GM21447 (cell line): ENCODE measurements around the gene ST6GALNAC1.
"Not testable (repeated sequence)": the region's sequence is repeated elsewhere in the genome, so short reads cannot be mapped to it uniquely, and the experiment has no call there.

Source experiments
- ATAC-seq: cut with Tn5 transposase; IDR thresholded peaks from one replicate; pipeline ENCODE4 v1.9.1; 2021; ENCODE audit not compliant: unreplicated experiment

Gene ST6GALNAC1

DNA sequence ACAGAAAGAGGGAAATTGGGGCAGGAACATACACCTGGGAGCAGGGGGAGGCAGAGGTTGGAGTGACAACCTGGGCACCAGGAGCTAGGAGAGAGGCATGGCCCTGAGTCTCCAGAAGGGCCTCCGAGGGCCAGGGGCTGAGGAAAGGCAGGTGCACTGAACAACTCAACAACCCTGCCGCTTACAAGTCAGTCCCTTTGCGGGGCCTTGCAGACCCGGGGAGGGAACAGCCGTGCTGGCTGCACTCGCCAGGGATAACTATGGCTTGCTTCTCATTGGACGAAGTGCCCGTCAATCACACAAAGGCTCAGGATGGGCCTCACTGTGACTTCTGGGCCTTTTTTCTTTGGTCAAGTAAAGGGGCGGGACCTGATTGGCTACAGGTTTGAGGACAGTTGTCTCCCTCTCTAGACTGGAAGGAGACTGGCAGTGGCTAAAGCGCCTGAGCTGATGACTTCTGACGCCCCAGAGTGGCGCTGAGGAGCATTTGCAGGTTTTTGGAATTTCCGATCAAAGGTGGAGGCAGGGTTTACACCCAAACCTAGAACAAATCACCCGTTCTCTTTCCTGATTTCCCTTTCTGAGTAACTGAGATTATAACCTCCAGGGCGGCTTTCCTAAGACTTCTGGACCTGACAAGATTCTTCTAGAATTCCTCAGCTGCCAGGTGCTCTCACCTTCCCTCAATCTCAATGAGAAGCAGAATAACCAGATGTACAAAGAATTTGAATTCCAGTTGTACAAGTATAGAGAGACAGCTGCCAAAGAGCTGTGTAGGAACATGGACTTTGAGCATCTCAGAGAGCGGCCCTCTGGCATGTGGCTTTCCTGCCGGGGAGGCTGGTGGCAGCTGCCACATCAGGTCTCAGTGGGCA lies 30.3 kb downstream of the ST6GALNAC1 start:
- no peak for ATAC-seq

DNA sequence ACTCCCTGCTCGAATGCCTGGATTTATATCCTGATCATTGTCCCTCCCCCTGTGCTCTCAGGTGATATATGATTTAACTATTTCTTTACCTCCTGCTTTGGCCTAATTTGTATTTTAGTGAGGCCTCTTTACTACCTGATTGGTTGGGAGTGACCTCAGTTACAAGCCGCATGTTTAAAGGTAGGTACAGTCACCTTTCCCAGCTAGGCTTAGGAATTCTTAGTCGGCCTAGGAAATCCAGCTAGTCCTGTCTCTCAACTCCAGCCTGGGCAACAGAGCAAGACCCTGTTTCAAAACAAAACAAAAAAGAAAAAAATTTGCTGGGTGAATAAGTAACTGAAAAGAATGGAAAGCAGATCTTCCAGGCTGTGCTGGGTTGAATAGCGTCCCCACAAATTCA lies 31.1 kb downstream of the ST6GALNAC1 start:
- no peak for ATAC-seq

DNA sequence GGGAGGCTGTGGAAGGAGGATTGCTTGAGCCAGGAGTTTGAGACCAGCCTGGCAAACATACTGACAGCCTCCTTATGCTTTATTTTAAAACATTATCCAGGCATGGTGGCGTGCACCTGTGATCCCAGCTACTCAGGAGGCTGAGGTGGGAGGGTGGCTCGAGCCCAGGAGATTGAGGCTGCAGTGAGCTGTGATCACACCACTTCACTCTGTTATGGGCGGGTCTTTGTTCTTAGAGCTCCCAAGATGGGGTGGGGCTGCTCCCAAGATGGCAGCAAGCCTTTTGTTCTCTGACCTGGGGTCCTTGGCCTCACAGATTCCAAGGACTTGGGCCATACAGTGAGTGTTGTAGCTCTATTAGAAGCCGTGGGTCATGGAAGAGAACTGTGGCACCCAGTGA lies 31.8 kb downstream of the ST6GALNAC1 start:
- no peak for ATAC-seq

DNA sequence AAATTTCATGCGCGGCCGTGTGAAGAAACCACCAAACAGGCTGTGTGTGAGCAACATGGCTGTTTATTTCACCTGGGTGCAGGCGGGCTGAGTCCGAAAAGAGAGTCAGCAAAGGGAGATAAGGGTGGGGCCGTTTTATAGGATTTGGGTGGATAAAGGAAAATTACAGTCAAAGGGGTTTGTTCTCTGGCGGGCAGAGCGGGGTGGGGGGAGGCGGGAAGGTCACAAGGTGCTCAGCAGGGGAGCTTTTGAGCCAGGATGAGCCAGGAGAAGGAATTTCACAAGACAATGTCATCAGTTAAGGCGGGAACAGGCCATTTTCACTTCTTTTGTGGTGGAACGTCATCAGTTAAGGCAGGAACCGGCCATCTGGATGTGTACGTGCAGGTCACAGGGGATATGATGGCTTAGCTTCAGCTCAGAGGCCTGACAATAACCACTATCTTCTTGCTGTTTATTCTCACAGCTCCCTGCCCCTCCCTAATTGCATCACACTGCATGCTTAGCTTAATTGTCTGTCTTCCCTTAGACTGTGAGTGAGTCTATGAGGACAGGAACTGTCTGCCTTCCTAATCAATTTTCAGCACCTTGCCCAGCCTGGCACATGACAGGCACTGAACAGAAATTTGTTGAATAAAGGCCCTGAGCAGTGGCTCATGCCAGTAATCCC lies 32.3 kb downstream of the ST6GALNAC1 start:
- not testable (repeated sequence) for ATAC-seq

DNA sequence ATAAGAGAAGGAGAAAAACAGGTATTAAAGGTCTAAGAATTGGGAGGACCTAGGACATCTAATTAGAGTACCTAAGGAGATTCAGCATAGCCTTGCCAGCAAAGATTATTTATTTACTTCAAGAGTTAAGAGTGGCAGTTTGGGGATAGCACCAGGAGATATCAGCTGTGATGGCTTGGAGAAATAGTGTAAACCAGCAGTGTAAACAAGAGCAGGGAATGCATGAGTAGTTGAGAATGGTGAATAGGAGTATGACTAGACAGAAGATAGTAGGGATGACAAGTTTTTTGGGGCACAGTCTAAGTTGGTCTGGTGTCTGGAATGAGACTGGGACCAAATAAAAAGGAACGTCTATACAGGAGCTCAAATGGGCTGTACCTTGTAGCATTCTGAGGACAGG lies 36.9 kb downstream of the ST6GALNAC1 start:
- not testable (repeated sequence) for ATAC-seq

DNA sequence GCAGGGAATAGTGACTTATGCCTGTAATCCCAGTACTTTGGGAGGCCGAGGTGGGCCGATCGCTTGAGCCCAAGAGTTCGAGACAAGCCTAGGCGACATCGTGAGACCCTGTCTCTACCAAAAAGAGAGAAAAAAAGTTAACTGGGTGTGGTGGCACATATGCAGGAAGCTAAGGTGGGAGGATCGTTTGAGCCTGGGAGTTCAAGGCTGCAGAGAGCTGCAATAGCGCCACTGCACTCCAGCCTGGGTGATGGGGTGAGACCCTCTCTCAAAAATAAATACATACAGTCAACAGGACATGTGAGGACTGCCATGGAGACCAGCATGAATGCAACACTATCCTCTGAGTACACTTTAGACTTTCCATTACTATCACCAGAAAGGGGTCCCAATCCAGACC lies 42.5 kb downstream of the ST6GALNAC1 start:
- no peak for ATAC-seq

DNA sequence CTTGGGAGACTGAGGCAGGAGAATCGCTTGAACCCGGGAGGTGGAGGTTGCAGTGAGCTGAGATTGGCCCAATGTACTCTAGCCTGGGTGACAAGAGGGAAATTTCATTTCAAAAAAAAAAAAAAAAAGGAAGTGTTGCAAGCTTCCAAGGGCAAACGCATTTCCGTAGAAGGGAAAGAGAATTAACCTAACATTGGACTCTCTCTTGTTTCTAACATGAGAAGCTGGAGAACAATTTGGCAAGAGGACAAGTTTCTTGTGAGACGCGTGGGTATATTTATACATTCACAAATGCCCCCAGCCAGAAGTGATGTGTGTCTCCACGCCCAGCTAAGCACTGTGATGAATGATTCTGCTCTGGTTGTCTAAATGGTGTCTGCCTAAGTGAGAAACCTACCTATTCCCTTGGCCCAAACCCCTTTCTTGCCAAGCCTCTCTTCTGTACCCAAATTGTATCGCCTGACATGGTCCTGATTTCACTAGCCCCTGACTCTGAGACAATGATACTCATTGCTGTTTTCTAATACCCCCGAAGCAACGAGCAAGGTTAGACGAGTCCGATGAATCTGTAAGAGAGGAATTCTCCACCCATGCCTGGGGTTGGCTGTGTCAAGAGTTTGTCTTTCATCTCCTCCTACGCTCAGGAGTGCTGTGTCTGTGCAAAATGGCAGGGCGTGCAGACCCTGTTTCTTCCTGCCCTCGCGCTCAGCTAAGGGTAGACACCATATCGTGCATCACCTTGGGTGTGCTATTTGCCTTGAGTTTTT lies 43.7 kb downstream of the ST6GALNAC1 start:
- no peak for ATAC-seq

DNA sequence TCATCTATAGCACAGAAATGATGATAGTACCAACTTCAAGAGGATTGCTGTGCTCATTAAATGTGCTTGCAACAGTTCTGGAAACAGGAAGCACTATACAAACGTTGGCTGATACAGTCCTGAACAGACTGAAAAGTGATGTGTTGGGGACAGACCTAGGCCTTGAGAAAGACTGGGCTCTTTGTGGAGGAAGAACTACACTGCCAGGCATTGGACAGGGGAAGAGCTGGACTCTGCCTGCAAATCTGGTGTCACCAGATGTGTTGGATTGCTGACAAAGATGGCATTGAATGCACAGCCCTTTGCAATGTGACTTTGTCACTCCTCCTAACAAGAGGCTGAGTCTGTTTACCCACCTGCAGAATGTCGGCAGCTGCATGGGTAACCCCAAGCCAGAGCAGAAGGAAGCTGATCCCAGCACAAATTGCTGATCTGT lies 45.5 kb downstream of the ST6GALNAC1 start:
- no peak for ATAC-seq

DNA sequence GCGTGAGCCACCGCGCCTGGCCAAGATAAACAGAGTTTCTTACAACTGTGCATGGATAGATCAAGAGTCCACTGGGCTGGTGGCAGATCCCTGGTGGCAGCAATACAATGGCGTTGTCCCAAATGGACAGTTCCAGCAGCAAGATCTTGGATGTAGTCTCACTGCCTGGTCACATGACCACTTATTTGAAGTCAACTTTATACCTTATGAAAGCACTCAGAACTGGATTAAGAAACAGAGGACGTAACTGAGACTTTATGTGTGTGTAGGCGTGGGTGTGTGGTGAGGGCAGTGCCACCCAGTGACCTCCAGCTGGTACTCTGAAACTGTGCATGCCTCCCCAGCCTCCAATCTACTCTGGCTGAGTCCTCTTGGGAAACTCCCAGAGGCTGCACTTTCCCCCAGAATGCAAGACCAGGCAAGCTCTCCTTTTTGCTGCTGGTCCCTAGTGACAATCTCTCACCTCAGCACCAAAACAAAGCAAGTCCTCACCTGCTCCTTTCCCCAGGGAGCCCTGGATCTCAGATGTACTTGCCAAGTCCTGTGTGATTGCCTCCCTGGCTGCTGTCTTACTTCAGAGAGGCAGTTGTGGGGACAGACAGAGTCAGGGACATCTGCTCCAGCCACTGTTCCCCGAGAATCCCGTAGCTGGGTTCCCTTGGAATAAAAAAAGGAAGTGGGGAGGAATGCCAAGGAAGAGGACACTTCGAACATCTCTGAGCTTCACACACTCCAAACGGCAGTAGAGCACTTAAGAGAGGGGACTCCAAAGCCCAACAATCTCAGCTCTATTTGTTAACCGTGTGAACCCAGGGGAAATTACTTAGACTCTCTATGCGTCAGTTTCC lies 46.2 kb downstream of the ST6GALNAC1 start:
- ATAC-seq: no peak

DNA sequence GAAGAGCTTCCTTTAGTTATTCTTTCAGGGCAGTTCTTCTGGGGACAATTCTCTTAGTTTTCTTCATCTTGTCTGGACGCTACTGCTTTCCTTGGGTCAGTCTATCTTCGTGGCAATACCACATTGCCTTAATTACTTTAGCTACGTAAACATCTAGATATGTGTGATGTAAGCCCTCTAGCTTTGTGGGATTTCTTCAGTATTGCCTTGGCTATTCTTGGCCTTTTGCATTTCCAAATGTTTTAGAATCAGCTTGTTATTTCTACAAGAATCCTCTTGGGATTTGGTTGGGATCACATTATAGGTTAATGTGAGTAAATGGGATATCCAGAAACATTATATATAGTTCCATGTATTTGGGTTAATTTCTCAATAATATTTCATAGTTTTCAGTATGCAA lies 48.9 kb downstream of the ST6GALNAC1 start:
- no peak for ATAC-seq

DNA sequence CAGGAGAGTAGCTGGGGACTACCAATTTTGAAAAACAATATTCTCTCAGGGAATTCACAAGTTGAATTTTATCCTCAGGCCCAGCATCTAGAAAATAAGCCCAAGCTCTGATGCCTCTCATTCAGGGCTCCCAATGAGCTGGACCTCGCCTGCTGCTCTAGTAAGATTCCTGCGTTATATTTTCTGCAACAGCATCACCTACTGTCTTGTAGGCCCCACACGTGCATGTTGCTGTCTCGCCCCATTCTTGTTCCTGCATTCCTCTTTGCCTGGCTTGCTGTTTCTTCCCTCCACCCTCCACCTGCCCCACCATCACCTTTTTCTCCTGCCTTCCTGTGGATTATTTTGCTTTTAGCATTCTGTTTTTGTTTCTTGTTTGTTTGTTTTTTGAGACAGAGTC lies 49.6 kb downstream of the ST6GALNAC1 start:
- ATAC-seq: no peak

DNA sequence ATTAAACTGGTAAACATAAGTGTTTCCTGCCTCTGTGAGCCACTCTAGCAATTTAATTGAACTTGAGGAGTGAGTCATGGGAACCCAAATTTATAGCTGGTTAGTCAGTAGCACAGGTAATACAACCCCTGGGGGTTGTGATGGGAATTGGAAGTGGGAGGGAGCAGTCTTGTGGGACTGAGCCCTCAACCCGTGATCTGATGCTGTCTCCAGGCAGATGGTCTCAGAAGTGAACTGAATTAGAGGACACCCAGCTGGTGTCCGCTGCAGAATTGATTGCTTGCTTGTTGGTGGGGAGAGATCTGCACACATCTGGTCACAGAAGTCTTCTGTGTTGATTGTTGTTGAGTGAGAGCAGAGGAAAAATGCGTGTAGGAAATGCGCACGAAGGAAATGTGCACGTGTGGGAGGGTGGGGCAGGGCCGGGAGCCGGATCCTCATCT lies 50.2 kb downstream of the ST6GALNAC1 start:
- no peak for ATAC-seq

DNA sequence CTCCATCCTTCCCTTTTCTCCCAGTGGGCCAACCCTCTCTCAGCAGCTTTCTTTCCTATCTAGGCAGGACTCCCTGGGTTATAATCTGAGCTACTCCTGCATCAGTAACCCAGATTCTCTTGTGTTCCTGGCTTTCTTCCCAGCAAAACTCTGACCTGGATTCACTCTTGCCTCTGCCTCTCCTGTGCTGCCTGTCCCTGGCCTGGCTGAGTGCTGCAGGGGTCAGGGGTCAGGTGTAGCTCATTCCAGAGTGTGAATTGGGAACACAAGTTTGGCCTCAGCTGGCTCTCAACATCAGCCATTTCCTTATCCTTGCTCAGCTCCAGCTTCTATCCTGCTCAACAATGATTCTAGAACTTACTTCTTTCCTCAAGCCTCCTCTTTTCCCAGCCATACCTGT lies 55.4 kb downstream of the ST6GALNAC1 start:
- no peak for ATAC-seq

DNA sequence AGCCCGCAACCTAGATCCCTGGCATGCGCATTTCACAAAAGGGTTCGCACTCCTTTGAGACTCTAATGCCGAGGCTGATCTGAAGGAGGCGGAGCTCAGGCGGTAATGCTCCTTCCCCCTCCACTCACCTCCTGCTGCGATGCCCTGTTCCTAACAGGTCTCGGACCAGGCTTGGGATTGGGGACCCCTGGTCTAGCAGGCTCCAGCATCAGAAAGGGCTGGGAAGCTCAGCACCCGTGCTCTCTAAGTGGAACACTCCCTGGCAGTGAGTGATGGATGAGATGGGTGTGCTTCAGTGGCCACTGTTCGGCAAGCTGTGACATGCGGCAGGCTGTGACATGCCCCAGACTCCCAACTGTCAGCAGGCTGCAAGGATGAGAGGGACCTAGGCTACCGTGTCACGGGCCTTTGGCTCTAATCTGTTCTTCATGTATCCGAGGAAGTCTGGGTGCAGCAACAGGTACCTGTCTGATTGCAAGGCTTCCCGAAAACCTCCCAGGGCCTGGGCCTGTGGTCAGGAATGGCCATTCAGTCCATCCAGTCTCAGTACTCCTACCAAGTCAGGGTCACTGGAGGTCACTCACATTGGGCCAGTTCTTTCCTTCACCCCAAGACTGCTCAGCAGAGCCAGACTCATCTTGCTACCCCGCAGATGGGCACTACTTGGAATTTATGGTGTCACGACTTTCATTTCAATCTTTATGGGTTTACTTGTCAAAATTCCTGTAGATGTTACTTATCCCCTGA lies 56.6 kb downstream of the ST6GALNAC1 start:
- ATAC-seq: no peak

DNA sequence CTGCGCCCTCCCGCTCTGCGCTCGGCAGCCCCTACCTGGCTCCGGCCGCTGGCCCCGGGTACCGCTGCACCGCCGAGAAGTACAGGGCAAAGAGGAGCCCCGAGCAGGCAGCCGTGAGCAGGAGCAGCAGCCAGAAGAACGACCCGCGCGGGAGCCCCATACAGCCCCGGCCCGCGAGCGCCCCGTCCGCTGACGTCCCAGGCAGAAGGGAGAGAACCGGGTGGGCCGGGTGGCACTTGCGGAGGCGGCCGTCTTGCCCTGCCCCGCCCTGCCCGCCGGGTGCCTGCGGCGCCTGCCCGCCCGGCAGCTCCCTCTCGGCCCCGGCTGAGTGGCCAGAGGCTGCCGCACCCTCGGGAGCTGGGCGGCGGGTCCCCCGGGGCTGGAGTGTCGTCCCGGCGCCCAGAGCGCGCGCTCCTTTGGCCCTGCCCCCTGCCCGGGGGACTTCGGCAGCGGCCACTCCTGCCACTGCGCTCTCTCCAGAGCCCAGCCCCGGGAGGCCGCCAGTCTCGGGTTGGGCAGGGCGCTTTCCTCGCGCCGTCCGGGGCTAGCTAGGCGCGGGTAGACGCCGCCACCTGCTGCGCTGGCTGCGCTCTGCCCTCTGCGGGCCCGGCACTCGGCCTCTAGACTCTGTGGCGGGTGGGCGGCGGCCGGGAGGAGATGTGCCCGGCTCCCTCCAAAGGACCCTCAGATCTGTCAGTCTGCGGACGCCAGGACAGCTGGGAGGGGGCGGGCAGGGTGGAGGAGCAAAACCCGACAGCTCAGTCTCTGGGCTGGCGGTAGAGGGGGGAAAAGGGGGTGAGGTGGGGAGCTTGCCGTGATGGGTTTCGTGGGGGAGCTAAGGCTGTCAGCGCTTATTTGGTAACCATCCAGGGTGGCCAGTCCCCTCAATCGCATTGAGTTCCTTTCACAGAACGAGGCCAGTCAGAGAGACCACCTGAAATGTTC lies 57.6 kb downstream of the ST6GALNAC1 start, which contains the start of gene ST6GALNAC2:
Gene ST6GALNAC2 (minus strand): TSS at position 212 of the 945 bp plus-strand sequence. CDS start 52 bp downstream, at position 160.
- ATAC-seq: no peak

DNA sequence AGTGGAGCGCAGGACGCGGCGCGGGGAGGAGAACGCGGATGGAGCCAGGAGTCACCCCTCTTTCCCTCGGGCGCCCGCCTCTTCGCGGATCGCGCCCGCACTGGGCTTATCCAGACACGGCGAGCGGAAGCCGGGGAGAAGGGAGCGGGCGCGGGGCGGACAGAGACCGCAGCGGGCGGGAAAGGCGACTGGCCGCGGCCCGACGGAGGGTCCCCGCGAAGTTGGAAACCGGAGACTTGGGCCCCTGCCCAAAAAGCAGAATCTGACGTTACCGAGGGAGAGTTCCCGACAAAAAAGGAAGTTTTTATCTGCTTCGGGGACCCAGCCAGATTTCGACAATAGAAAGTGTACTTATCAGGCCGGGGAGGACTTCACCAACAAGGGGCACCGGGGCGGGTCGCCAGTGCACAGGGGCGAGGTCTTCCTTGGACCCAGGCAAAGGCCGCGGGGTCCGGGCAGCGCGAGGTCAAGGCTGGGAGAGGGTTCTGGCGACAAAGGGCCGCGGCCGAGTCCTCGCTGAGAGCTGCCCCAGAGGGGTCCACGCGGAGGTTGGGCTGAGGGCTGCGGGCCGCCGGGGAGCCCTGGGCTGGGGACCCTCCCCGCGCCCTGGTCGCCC lies 58.4 kb downstream of the ST6GALNAC1 start:
- ATAC-seq: no peak

DNA sequence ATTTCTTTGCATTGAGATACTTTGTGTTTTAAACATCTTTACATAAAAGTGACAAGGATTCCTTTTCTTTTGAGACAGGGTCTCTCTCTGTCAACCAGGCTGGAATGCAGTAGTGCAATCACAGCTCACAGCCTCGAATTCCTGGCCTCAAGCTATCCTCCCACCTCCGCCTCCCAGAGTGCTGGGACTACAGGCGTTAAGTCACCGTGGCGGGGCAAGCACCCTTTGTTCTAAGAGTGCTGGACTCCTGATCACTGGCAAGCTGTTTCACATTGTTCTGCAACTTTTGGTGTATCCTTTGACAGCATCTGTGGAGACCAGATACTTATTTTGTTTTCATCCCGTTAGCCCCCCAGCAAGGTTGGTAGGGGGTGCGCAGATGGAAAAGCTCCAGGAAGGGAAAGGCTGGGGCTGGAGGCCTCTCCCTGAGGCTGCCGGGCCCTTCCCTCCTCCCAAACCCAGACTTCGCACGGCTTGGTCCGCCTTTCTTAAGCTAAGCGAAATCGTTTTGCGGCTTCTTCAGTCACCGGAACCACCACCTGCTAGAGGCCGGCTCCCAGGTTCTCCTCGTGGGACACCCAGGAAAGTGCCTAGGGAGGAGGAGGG lies 59.0 kb downstream of the ST6GALNAC1 start:
- ATAC-seq: no peak

DNA sequence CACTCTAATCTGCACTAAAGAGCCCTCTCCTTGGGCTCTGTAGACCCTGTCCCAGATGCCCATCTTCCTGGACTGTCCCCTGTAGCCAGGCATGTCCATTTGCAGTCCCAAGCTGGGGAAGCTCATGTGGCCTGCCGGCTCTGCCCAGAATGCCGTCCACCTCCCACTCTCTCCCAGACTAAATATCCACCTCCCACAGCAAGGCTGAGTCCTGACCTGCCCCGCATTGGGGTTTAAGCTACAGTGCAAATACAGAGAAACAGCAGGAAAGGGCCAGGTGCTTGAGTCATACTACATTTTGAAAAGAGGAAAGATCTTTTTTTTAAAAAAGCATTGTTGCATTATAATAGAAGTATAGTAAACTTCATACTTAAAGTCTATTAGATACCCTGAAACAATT lies 60.9 kb downstream of the ST6GALNAC1 start:
- ATAC-seq: no peak
